Vagina (tissue), 2 donors: ENCODE data around the gene HRH1. TPM values are rescaled to one million over a fixed set of nuclear protein-coding genes. Genes with fewer than 3 reads are reported as not detected.
"Not testable (repeated sequence)": the region's sequence is repeated elsewhere in the genome, so short reads cannot be mapped to it uniquely, and the experiment has no call there.

Source experiments
- DNase-seq, 2 donors: peaks; one replicate each; pipeline ENCODE4 v3.0.0-alpha.2; 2017; ENCODE audit errors: extremely low spot score in 2 of 2
- H3K27ac ChIP-seq: fragments of 200-600 bp; sonication (generic); one replicate; pipeline ENCODE4 v1.5.1; 2019
- H3K27me3 ChIP-seq: fragments of 200-600 bp; sonication (generic); one replicate; pipeline ENCODE4 v1.5.1; 2019
- H3K36me3 ChIP-seq, 2 donors: fragments of 200-600 bp; sonication (generic); one replicate each; pipeline ENCODE4 v1.5.1; 2017 to 2019
- H3K4me1 ChIP-seq: fragments of 200-600 bp; sonication (generic); one replicate; pipeline ENCODE4 v1.5.1; 2019
- H3K4me3 ChIP-seq, 2 donors: fragments of 200-600 bp; sonication (generic); 1 replicate in 1 of 2; 2 replicates in 1 of 2; pipeline ENCODE4 v1.5.1; 2016 to 2019
- H3K9me3 ChIP-seq: fragments of 200-600 bp; sonication (generic); one replicate; pipeline ENCODE4 v1.5.1; 2019
- POLR2A ChIP-seq, 2 donors: fragments of 450-650 bp; IDR thresholded peaks; one replicate each; pipeline ENCODE4 v1.6.1; 2017; ENCODE audit warnings: antibody characterized with exemption in 2 of 2, mild to moderate bottlenecking in 2 of 2, moderate library complexity in 2 of 2
- POLR2AphosphoS5 ChIP-seq, 2 donors: sonication (generic); formaldehyde crosslinking; IDR thresholded peaks; one replicate each; pipeline ENCODE4 v1.9.0; 2017; ENCODE audit warnings: antibody characterized with exemption in 2 of 2, mild to moderate bottlenecking in 2 of 2, low read depth in 1 of 2; ENCODE audit not compliant: insufficient read depth in 1 of 2
- intact Hi-C: fragments of 100-400 bp; cut with DNase I; formaldehyde crosslinking; loops from one replicate; pipeline ENCODE4 v1.15.1; 2023
- total RNA-seq: library from RNA; depleted of rRNA; stranded (reverse); fragments of >200 nt; gene quantifications from one replicate; pipeline ENCODE4 v1.2.3, GENCODE V29; 2016
- TF ChIP-seq, protein P1 (sequence below), 3 experiments: fragments of 450-650 bp in 2 of 3; fragments of 200-600 bp in 1 of 3; sonication (generic) in 1 of 3; IDR thresholded peaks; one replicate each; pipeline ENCODE4 v1.5.1; 2017 to 2019; ENCODE audit warnings: antibody characterized with exemption in 3 of 3, mild to moderate bottlenecking in 2 of 3, moderate library complexity in 2 of 3

Gene HRH1
- total RNA-seq, 1 donor from 2014 or later = 9.3 TPM

DNA sequence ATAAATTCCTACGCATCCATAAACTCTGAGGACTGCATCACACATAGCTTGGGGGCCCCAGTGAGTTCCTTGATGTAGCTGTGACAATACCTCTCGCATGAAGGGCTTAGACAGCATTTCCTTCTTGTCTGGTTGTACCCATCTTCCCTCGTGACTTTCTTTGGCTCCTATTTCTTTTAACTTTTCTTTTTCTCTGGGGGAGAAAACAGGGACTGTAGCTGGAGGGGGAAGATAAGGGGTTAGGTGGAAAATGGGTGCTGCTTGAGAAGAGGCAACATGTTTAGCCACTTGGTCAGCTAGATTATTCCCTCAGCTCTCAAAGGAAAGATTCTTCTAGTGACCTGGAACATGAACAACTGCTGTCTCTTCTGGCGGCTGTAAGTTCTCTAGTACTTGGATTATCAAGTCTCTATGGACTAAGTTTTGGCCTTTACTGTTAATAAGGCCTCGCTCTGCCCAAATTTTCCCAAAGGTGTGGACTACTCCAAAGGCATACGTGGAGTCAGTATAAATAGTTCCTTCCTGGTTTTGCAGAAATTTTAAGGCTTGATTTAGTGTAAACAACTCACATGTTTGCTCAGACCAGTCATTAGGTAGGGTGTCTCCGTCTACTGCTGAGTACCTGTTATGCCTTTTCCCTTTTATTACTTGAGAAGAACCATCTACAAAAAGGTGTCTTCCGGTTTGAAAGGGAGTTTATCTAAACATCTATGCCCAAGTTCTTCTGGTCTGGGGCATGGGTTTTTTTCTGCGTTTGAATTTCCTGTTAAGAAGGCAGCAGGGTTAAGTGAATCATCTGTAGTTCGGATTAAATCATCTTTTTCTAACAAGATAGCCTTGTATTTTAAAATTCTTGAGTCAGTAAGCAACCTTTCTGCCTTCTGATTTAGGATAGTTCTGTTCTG lies 96.9 kb downstream of the HRH1 start:
- no peak overlapping the region for H3K4me3 ChIP-seq
- H3K4me1 ChIP-seq = no peaks in the 10 kb centered on the region
- no peaks in the 10 kb centered on the region for H3K27me3 ChIP-seq
- intact Hi-C loops = no loop called here
- DNase-seq = no peak
- no peak for TF ChIP-seq POLR2AphosphoS5 (IDR thresholded peaks at IDR 0.05; ENCODE audit: insufficient read depth in 1 of 2, low read depth in 1 of 2)
- TF ChIP-seq, protein P1, sequence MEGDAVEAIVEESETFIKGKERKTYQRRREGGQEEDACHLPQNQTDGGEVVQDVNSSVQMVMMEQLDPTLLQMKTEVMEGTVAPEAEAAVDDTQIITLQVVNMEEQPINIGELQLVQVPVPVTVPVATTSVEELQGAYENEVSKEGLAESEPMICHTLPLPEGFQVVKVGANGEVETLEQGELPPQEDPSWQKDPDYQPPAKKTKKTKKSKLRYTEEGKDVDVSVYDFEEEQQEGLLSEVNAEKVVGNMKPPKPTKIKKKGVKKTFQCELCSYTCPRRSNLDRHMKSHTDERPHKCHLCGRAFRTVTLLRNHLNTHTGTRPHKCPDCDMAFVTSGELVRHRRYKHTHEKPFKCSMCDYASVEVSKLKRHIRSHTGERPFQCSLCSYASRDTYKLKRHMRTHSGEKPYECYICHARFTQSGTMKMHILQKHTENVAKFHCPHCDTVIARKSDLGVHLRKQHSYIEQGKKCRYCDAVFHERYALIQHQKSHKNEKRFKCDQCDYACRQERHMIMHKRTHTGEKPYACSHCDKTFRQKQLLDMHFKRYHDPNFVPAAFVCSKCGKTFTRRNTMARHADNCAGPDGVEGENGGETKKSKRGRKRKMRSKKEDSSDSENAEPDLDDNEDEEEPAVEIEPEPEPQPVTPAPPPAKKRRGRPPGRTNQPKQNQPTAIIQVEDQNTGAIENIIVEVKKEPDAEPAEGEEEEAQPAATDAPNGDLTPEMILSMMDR (IDR thresholded peaks at IDR 0.05) = no peak
- TF ChIP-seq POLR2A (IDR thresholded peaks at IDR 0.05) = no peak
- H3K36me3 ChIP-seq = no peaks in the 10 kb centered on the region
- H3K27ac ChIP-seq = no peak overlapping the region
- H3K9me3 ChIP-seq = no peaks in the 10 kb centered on the region

DNA sequence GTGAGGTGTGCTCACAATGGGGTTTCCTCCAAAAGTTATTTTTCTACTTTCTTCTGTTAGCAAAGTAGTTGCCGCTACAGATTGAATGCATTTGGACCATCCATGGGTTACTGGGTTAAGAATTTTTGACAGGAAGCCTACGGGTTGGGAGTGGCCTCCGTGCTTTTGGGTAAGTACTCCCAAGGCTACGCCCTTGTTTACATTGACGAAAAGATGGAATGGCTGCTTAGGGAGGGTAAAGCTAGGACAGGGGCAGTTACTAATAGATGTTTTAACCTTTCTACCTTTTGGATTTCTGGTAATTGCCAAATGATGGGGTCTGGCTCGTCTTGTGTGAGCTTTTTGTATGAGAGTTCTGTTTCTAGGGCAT lies 97.5 kb downstream of the HRH1 start:
- no peak for TF ChIP-seq POLR2A (IDR thresholded peaks at IDR 0.05)
- TF ChIP-seq, protein P1 (IDR thresholded peaks at IDR 0.05) = no peak
- no peak for TF ChIP-seq POLR2AphosphoS5 (IDR thresholded peaks at IDR 0.05; ENCODE audit: insufficient read depth in 1 of 2, low read depth in 1 of 2)
- H3K4me1 ChIP-seq = no peaks in the 10 kb centered on the region
- DNase-seq = no peak
- H3K4me3 ChIP-seq = no peak overlapping the region
- H3K27ac ChIP-seq = no peak overlapping the region
- H3K27me3 ChIP-seq = no peaks in the 10 kb centered on the region
- intact Hi-C loops = no loop called here
- no peaks in the 10 kb centered on the region for H3K9me3 ChIP-seq
- H3K36me3 ChIP-seq = no peaks in the 10 kb centered on the region

GRCh38 chr3:11254876-11255275 lies 100.6 kb downstream of the HRH1 start:
- H3K9me3 ChIP-seq = no peaks in the 10 kb centered on the region
- no peaks in the 10 kb centered on the region for H3K36me3 ChIP-seq
- DNase-seq = no peak
- no peaks in the 10 kb centered on the region for H3K4me1 ChIP-seq
- H3K4me3 ChIP-seq = no peak overlapping the region
- TF ChIP-seq POLR2AphosphoS5 (IDR thresholded peaks at IDR 0.05; ENCODE audit: insufficient read depth in 1 of 2, low read depth in 1 of 2) (no peak), POLR2A (IDR thresholded peaks at IDR 0.05) (no peak)
- TF ChIP-seq, protein P1 (IDR thresholded peaks at IDR 0.05) = no peak
- intact Hi-C loops = no loop called here
- H3K27ac ChIP-seq = no peak overlapping the region
- no peaks in the 10 kb centered on the region for H3K27me3 ChIP-seq

GRCh38 chr3:11255537-11255936 lies 101.2 kb downstream of the HRH1 start:
- H3K4me1 ChIP-seq, DNase-seq, H3K4me3 ChIP-seq, H3K27me3 ChIP-seq, intact Hi-C loops, H3K27ac ChIP-seq, H3K36me3 ChIP-seq, H3K9me3 ChIP-seq: not testable (repeated sequence)

GRCh38 chr3:11258958-11259357 lies 104.7 kb downstream of the HRH1 start:
- no peak for DNase-seq
- H3K27me3 ChIP-seq = no peaks in the 10 kb centered on the region
- H3K36me3 ChIP-seq = no peaks in the 10 kb centered on the region
- intact Hi-C loops = no loop called here
- H3K27ac ChIP-seq = no peak overlapping the region
- no peaks in the 10 kb centered on the region for H3K4me1 ChIP-seq
- no peak overlapping the region for H3K4me3 ChIP-seq
- no peaks in the 10 kb centered on the region for H3K9me3 ChIP-seq
- TF ChIP-seq, protein P1 (IDR thresholded peaks at IDR 0.05) = no peak
- no peak for TF ChIP-seq POLR2A (IDR thresholded peaks at IDR 0.05)
- TF ChIP-seq POLR2AphosphoS5 (IDR thresholded peaks at IDR 0.05; ENCODE audit: insufficient read depth in 1 of 2, low read depth in 1 of 2) = no peak
